A549 treated with AZD9567 at 1 μM for 4 hours (cell line): ENCODE measurements around the gene ACTN3. TPM values are rescaled to one million over a fixed set of nuclear protein-coding genes. Genes with fewer than 3 reads are reported as not detected.

Experiments
- total RNA-seq: library from RNA; stranded (reverse); fragments of 200-300 nt; extraction: Qiagen RNA extraction; gene quantifications from 5 replicates; pipeline ENCODE4 v1.2.3, GENCODE V29; 2022; ENCODE audit not compliant: insufficient read depth

ACTN3 gene
- total RNA-seq, result 0.03 TPM in 1 of 5 replicates, not detected in the others

GRCh38 chr11:66546368-66546965, at the start of gene ACTN3:
TSS of gene ACTN3 (plus strand) at chr11:66546903. CDS start at chr11:66546938, 35 bp downstream.

GRCh38 chr11:66510271-66510989, 36.3 kb upstream of the ACTN3 start, which contains the start of gene BBS1:
TSS of gene BBS1 (plus strand) at chr11:66510635. CDS start at chr11:66510660, 25 bp downstream.

GRCh38 chr11:66545701-66546367, 869 bp upstream of the ACTN3 start, which contains the start of gene ZDHHC24:
TSS of gene ZDHHC24 (minus strand) at chr11:66546048. CDS start at chr11:66546003, 45 bp downstream.

GRCh38 chr11:66568124-66568916, 21.6 kb downstream of the ACTN3 start, which contains the start of gene CTSF:
TSS of gene CTSF (minus strand) at chr11:66568606. CDS start at chr11:66568486, 120 bp downstream.

GRCh38 chr11:66592457-66593302, 46.0 kb downstream of the ACTN3 start, which contains the start of the genes CCDC87 and CCS:
TSS of gene CCDC87 (minus strand) at chr11:66593063. CDS start at chr11:66593015, 48 bp downstream.
TSS of gene CCS (plus strand) at chr11:66593185. CDS start at chr11:66593262, 77 bp downstream.

Other genes with a start within 250 kb of the ACTN3 start
- 0.05 TPM in 1 of 5 replicates, not detected in the others for gene CD248, start 229.9 kb upstream of the ACTN3 start, total RNA-seq
- 22.4 to 36.2 TPM (median 33.7 TPM) in 5 replicates for gene RIN1, start 210.5 kb upstream of the ACTN3 start, total RNA-seq
- 66.1 to 97.8 TPM (median 88.3 TPM) in 5 replicates for gene BRMS1, start 201.8 kb upstream of the ACTN3 start, total RNA-seq
- 14.9 to 18.3 TPM (median 16.0 TPM) in 5 replicates for gene B4GAT1, start 199.3 kb upstream of the ACTN3 start, total RNA-seq
- gene SLC29A2, start 175.1 kb upstream of the ACTN3 start, total RNA-seq, result 4.1 to 6.8 TPM (median 5.4 TPM) in 5 replicates
- gene NPAS4, start 125.9 kb upstream of the ACTN3 start, total RNA-seq, result not detected in 5 replicates
- gene MRPL11, start 108.1 kb upstream of the ACTN3 start, total RNA-seq, result 90.1 to 116 TPM (median 112 TPM) in 5 replicates
- 4.3 to 6.1 TPM (median 5.0 TPM) in 5 replicates for gene PELI3, start 80.0 kb upstream of the ACTN3 start, total RNA-seq
- gene DPP3, start 66.5 kb upstream of the ACTN3 start, total RNA-seq, result 51.3 to 93.2 TPM (median 55.9 TPM) in 5 replicates
- 7.5 to 11.6 TPM (median 10.1 TPM) in 5 replicates for gene BBS1, start 36.3 kb upstream of the ACTN3 start, total RNA-seq
- gene ZDHHC24, start 855 bp upstream of the ACTN3 start, total RNA-seq, result 10.1 to 14.3 TPM (median 13.2 TPM) in 5 replicates
- 32.5 to 37.8 TPM (median 34.1 TPM) in 5 replicates for gene CTSF, start 21.7 kb downstream of the ACTN3 start, total RNA-seq
- gene CCDC87, start 46.2 kb downstream of the ACTN3 start, total RNA-seq, result 0.53 to 0.89 TPM (median 0.64 TPM) in 5 replicates
- 22.3 to 32.8 TPM (median 30.4 TPM) in 5 replicates for gene CCS, start 46.3 kb downstream of the ACTN3 start, total RNA-seq
- gene RBM14, start 69.7 kb downstream of the ACTN3 start, total RNA-seq, result 85.0 to 108 TPM (median 90.7 TPM) in 5 replicates
- 133 to 182 TPM (median 142 TPM) in 5 replicates for gene RBM4, start 91.8 kb downstream of the ACTN3 start, total RNA-seq
- 18.8 to 25.4 TPM (median 20.4 TPM) in 5 replicates for gene RBM4B, start 131.0 kb downstream of the ACTN3 start, total RNA-seq
- gene SPTBN2, start 182.3 kb downstream of the ACTN3 start, total RNA-seq, result 7.7 to 10.7 TPM (median 8.1 TPM) in 5 replicates